B cell (primary cell): ENCODE results near the gene GCSH.

Source experiments
- CTCF ChIP-seq: fragments of 200-600 bp; IDR thresholded peaks from one replicate; pipeline ENCODE4 v1.8.0; 2022; ENCODE audit warnings: antibody characterized with exemption, mild to moderate bottlenecking
- EZH2 ChIP-seq: IDR thresholded peaks from 2 replicates; pipeline ENCODE4 v1.6.1; 2012; ENCODE audit warnings: borderline replicate concordance, low read depth, mild to moderate bottlenecking, moderate library complexity, low read length; ENCODE audit not compliant: insufficient read depth, poor library complexity, severe bottlenecking

- TF ChIP-seq CTCF, result no peak
- no peak for TF ChIP-seq EZH2
Measured at GRCh38 chr16:81123092-81123852, 27.1 kb upstream of the GCSH start.
